Fibroblast of mammary gland (primary cell): ENCODE measurements around the gene ITGAE.
A peak's percentile ranks its signal among the peaks of the same experiment; 100 is the strongest.
"Not testable (repeated sequence)": the region's sequence is repeated elsewhere in the genome, so short reads cannot be mapped to it uniquely, and the experiment has no call there.

ENCODE experiments used
- DNase-seq: peaks from one replicate; pipeline ENCODE4 v3.0.0-alpha.2; 2010; ENCODE audit warnings: low read depth
- H3K4me3 ChIP-seq: 2 replicates; pipeline ENCODE4 v1.5.1; 2011; ENCODE audit warnings: low read depth, mild to moderate bottlenecking, low read length, moderate library complexity; ENCODE audit not compliant: control insufficient read depth
- CTCF ChIP-seq: conservative IDR thresholded peaks from 2 replicates; pipeline ENCODE4 v1.5.1; 2011; ENCODE audit warnings: low read depth, low read length, inconsistent platforms; ENCODE audit not compliant: control insufficient read depth, insufficient read depth

The ITGAE gene

GRCh38 chr17:3800362-3801271 is at the start of gene ITGAE:
Gene ITGAE (minus strand): TSS chr17:3801188. CDS start chr17:3801144, 44 bp downstream.
- no peak for DNase-seq

GRCh38 chr17:3848229-3848835 is 47.3 kb upstream of the ITGAE start:
- H3K4me3 ChIP-seq, result no peak overlapping the region
- no peak for TF ChIP-seq CTCF
- DNase-seq, result no peak

More at GRCh38 chr17:3800362-3801271, at the start of gene ITGAE:
- TF ChIP-seq CTCF, result no peak
- no peak within 1 kb of the TSS for H3K4me3 ChIP-seq

- no peak for TF ChIP-seq CTCF
- H3K4me3 ChIP-seq, result no peak overlapping the region
- no peak for DNase-seq
Observed at GRCh38 chr17:3847165-3847670, 46.2 kb upstream of the ITGAE start.

- H3K4me3 ChIP-seq, result peak overlapping the region; percentile 9
- DNase-seq, result no peak
- TF ChIP-seq CTCF, result no peak
Observed at GRCh38 chr17:3846437-3847164, 45.6 kb upstream of the ITGAE start.

GRCh38 chr17:3845621-3846436 is 44.8 kb upstream of the ITGAE start, which contains the start of gene NCBP3:
Gene NCBP3 (minus strand): TSS chr17:3846246. CDS start chr17:3846223, 23 bp downstream.
- TF ChIP-seq CTCF, result no peak
- peak; percentile 88 for DNase-seq
- H3K4me3 ChIP-seq, result peak within 1 kb of the TSS; percentile 86

- DNase-seq, result no peak
- TF ChIP-seq CTCF, result no peak
- peak overlapping the region; percentile 86 for H3K4me3 ChIP-seq
Observed at GRCh38 chr17:3845291-3845620, 44.3 kb upstream of the ITGAE start.

GRCh38 chr17:3844556-3844955 is 43.6 kb upstream of the ITGAE start:
- DNase-seq, result not testable (repeated sequence)
- peak overlapping the region; percentile 86 for H3K4me3 ChIP-seq
